HL-60 (cell line): ENCODE results near the gene RCL1.

Experiments
- DNase-seq, 2 experiments: peaks; one replicate each; pipeline ENCODE4 v3.0.0-alpha.2; 2010 to 2020; ENCODE audit warnings: low read depth in 1 of 2, low spot score in 1 of 2
- H3K27ac ChIP-seq: fragments of 250-450 bp; sonication (Bioruptor Pico); replicated peaks from 2 replicates; pipeline ENCODE4 v1.5.1; 2020; ENCODE audit warnings: mild to moderate bottlenecking, moderate library complexity
- H3K27me3 ChIP-seq: fragments of 250-450 bp; sonication (Bioruptor Pico); 2 replicates; pipeline ENCODE4 v1.5.1; 2021; ENCODE audit warnings: mild to moderate bottlenecking, moderate library complexity; ENCODE audit not compliant: insufficient read depth, poor library complexity, severe bottlenecking
- H3K4me3 ChIP-seq: replicated peaks from 2 replicates; pipeline ENCODE4 v1.5.1; 2011; ENCODE audit warnings: mild to moderate bottlenecking, control low read depth, low read length; ENCODE audit not compliant: insufficient read depth
- GABPA ChIP-seq: IDR thresholded peaks from 2 replicates; pipeline ENCODE4 v1.6.1; 2012; ENCODE audit warnings: low read depth
- POLR2AphosphoS5 ChIP-seq: IDR thresholded peaks from 2 replicates; pipeline ENCODE4 v1.6.1; 2012; ENCODE audit warnings: low read depth
- REST ChIP-seq: IDR thresholded peaks from 2 replicates; pipeline ENCODE4 v1.6.1; 2012; ENCODE audit warnings: low read depth; ENCODE audit not compliant: insufficient replicate concordance
- SPI1 ChIP-seq: IDR thresholded peaks from 2 replicates; pipeline ENCODE4 v1.6.1; 2012; ENCODE audit warnings: low read depth, mild to moderate bottlenecking, borderline replicate concordance
- TF ChIP-seq, protein P1 (sequence below): IDR thresholded peaks from one replicate; pipeline ENCODE4 v1.5.1; 2011; ENCODE audit warnings: low read length, control low read depth, inconsistent platforms; ENCODE audit not compliant: insufficient read depth

RCL1 gene

GRCh38 chr9:4803670-4804530 is 11.2 kb downstream of the RCL1 start:
- Histone ChIP-seq H3K4me3 (no peak overlapping the region), H3K27me3 (no peaks in the 10 kb centered on the region), H3K27ac (no peak overlapping the region)
- TF ChIP-seq REST, result no peak
- TF ChIP-seq, protein P1, sequence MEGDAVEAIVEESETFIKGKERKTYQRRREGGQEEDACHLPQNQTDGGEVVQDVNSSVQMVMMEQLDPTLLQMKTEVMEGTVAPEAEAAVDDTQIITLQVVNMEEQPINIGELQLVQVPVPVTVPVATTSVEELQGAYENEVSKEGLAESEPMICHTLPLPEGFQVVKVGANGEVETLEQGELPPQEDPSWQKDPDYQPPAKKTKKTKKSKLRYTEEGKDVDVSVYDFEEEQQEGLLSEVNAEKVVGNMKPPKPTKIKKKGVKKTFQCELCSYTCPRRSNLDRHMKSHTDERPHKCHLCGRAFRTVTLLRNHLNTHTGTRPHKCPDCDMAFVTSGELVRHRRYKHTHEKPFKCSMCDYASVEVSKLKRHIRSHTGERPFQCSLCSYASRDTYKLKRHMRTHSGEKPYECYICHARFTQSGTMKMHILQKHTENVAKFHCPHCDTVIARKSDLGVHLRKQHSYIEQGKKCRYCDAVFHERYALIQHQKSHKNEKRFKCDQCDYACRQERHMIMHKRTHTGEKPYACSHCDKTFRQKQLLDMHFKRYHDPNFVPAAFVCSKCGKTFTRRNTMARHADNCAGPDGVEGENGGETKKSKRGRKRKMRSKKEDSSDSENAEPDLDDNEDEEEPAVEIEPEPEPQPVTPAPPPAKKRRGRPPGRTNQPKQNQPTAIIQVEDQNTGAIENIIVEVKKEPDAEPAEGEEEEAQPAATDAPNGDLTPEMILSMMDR, result no peak
- no peak for TF ChIP-seq GABPA
- TF ChIP-seq SPI1, result no peak
- TF ChIP-seq POLR2AphosphoS5, result no peak
- DNase-seq, result no peak

- Histone ChIP-seq H3K27me3 (no peaks in the 10 kb centered on the region), H3K4me3 (no peak overlapping the region), H3K27ac (no peak overlapping the region)
- DNase-seq, result no peak
- no peak for TF ChIP-seq POLR2AphosphoS5
- no peak for TF ChIP-seq REST
- no peak for TF ChIP-seq GABPA
These were observed 11.8 kb downstream of the RCL1 start for GRCh38 chr9:4804531-4805016.

GRCh38 chr9:4805191-4805918 is 12.6 kb downstream of the RCL1 start:
- TF ChIP-seq REST, result no peak
- TF ChIP-seq POLR2AphosphoS5, result no peak
- TF ChIP-seq SPI1, result no peak
- TF ChIP-seq, protein P1, result no peak
- no peak for TF ChIP-seq GABPA
- DNase-seq, result peak in 1 of 2 experiments; percentile 15
- no peak overlapping the region for H3K27ac ChIP-seq
- no peak overlapping the region for H3K4me3 ChIP-seq
- H3K27me3 ChIP-seq, result no peaks in the 10 kb centered on the region
